SKM-1 (cell line): ENCODE data around the gene ADGRV1.
"Not testable (repeated sequence)": the region's sequence is repeated elsewhere in the genome, so short reads cannot be mapped to it uniquely, and the experiment has no call there.

Source experiments
- DNase-seq: peaks from one replicate; lab custom pipeline; 2025; ENCODE audit not compliant: unreplicated experiment; lab: John Stamatoyannopoulos, UW

The ADGRV1 gene

DNA sequence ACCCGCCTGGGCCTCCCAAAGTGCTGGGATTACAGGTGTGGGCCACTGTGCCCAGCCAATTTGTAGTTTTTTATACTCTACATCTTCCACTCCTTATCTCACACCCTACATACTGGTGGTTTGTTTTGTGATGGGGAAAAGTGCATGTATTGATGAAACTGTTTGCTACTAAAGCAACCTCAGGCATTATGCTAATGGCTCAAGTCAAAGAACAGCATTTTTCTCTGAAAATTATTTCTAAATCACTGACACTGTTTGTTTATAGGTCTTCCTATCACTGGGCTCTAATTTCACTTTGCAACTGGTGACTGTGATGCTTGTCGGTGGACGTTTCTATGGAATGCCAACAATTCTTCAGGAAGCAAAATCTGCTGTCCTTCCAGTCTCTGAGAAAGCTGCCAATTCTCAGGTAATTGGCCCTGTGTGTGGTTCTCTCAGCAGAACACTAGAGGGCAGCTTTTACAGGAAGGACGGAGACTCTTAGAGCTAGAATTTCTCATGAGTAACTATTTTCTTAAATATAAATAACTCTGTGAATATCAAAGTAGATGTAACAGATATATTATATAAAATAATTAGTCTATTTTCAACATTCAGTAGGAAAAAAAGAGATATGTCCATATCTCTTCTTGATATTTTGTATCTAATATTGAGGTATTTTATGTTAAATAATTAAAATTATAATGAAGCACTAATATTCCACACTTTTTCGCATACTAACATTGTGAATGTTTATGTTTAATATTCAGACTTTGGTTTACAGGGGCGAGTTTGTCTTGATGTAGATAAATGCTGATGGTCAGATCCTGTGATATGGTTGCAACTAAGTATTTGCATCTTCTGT lies 244.1 kb downstream of the ADGRV1 start:
- no peak for DNase-seq

- no peak for DNase-seq
These were observed 244.8 kb downstream of the ADGRV1 start for GRCh38 chr5:90803381-90803780.

DNA sequence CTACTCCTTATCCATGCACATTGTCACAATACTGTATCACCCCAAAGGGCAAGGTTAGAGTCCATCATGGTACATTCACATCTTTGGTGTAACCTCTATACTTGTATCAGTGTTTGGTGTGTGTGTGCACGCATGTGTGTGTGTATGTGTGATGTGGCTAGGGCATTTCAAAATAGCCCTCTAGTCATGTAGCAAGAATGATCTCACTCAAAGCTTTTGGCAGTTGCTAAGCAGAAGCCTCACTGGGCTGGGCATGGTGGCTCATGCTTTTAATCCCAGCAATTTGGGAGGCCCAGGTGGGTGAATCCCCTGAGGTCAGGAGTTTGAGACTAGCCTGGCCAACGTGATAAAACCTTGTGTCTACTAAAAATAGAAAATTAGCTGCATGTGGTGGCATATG lies 245.3 kb downstream of the ADGRV1 start:
- no peak for DNase-seq

DNA sequence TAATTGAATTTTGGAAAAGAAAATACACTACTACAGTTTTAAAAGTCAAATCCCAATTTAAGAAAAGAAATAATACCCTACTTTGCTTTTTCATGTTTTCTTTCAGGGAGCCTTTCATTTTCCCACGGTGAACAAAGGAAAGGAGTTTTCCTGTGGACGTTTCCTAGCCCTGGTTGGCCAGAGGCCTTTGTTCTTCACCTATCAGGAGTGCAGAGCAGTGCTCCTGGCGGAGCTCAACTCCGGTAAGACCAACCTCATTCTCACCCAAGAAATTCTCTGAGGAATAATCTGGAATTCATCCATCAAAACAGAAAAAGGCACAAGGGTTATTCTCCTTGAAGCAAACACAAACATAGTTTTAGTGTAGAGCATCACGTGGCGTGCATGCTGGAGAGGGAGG lies 248.9 kb downstream of the ADGRV1 start:
- DNase-seq: no peak

DNA sequence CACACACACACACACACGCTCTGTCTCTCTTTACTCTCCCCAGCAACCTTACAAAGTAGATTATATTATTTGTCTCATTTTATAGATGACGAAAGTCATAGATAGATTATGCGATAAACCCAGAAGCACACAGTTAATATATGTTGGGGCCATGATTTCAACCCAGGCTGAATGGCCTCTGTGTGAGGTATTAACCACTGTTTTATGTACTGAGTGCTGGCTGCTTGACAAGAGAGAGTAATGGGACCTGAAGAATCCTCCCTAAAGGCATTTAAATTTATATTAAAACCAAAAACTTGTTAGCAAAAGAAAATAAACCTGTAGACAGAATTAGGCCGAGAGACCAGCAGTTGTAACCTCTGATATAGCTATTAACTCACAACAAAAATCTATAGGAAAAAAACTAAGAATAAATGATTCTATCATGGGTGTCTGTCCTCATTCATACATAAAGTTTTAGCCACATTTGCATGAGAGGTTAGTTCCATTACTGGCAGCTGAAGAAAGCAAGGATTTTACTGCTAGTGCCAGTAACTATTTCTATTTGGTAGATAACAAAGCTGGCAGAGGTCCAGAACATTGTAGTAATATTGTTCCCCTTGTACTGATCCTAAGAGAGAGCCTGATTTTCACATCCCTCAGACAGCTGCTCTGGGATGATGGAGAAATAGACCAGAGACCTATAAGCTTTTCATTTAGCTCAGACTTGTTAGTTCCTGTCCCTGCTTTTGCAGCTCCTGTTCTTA lies 250.9 kb downstream of the ADGRV1 start:
- no peak for DNase-seq

DNA sequence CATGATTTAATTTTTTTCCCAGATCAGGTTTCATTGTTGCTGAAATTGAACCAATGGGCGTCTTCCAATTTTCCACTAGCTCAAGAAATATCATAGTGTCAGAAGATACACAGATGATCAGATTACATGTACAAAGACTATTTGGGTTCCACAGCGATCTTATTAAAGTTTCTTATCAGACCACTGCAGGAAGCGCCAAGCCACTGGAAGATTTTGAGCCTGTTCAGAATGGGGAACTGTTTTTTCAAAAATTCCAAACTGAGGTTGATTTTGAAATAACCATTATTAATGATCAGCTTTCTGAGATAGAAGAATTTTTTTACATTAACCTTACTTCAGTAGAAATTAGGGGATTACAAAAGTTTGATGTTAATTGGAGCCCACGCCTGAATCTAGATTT lies 251.6 kb downstream of the ADGRV1 start:
- DNase-seq: no peak

GRCh38 chr5:90813392-90813791 lies 254.8 kb downstream of the ADGRV1 start:
- DNase-seq: no peak

- DNase-seq: not testable (repeated sequence)
These were observed 263.5 kb downstream of the ADGRV1 start for GRCh38 chr5:90822062-90822461.

DNA sequence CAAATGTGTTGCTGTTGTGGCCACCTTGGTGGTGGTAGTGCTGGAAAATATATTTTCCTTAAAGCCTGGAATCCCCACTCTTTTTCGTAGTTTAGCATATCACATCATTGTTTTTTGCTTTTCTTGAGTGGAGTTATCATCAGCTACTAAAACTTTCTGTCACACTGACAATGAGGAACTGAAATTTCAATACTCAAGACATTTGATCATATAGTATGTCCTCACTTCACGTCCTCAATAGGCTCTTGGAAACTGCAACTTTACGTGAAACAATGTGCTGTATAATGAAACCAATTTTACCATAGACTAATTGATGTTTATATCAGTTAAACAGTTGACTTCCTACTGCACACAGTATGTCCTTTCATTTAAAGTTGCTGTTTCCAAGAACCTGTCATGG lies 265.8 kb downstream of the ADGRV1 start:
- no peak for DNase-seq

DNA sequence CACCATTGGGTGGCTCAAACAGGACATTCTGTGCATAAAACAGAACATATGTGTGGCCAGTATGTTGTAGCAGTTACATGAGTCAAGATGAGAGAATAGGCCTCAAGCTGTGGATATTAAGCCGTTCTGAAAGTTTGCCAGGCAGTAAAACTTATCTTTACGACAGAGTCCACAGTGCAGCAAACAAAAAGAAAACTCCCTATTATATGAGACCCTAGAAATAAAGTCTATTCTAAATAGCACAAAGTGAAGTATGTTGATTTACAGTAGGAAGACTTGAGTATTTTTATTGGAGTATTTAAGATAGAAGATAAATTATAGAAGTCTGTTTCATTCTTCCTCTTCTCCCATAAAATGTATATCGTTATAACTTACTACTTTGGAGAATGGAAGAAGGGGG lies 271.5 kb downstream of the ADGRV1 start:
- no peak for DNase-seq

DNA sequence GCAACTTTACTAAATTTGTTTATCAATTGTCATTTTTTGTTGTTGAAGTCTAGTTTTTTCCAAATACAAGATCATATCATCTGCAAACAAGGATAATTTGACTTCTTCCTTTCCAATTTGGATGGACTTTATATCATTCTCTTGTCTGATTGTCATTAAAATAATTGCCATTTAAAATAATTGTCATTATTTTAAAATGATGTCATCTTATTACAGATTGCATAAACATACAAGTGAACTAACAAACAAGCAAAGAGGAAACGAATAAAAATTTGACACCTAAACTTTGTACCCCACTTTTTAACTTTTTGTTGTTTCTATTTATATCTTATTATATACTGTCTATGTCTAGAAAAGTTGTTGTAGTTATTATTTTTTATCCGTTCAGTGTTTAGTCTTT lies 275.2 kb downstream of the ADGRV1 start:
- DNase-seq: no peak

DNA sequence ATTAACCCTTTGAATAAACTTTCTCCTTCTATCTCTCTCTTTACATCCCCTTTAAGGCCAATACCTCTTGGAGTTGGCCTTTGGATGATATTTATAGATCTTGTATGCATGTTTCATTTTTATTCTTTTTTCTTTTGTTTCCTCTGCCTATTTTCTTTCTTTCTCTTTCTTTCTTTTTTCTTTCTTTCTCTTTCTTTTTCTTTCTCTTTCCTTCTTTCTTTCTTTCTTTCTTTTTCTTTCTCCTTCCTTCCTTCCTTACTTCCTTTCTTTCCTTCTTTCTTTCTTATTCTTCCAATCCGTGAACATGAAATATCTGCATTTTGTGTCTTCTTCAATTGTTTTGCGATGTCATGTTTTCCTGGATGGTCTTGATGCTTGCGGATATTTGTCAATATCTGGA lies 276.1 kb downstream of the ADGRV1 start:
- no peak for DNase-seq

DNA sequence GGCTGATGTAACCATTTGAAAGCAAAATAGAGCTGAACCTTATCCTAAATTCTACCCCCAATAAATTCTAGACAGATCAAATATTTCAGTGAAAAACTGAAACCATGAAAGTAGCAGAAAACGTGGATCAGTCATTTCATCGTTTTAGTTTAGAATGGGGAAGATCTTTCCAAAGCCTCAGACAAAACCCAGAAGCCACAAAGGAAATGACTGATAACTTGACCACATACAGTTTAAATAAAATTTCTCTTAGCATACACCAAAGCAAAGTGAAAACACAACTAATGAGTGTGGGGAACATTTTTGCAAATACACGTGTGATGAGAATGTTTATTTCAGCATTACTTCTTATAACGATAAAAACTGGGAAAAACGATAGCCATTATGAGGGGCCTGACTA lies 284.8 kb downstream of the ADGRV1 start:
- DNase-seq: no peak

GRCh38 chr5:90844931-90845330 lies 286.3 kb downstream of the ADGRV1 start:
- no peak for DNase-seq

DNA sequence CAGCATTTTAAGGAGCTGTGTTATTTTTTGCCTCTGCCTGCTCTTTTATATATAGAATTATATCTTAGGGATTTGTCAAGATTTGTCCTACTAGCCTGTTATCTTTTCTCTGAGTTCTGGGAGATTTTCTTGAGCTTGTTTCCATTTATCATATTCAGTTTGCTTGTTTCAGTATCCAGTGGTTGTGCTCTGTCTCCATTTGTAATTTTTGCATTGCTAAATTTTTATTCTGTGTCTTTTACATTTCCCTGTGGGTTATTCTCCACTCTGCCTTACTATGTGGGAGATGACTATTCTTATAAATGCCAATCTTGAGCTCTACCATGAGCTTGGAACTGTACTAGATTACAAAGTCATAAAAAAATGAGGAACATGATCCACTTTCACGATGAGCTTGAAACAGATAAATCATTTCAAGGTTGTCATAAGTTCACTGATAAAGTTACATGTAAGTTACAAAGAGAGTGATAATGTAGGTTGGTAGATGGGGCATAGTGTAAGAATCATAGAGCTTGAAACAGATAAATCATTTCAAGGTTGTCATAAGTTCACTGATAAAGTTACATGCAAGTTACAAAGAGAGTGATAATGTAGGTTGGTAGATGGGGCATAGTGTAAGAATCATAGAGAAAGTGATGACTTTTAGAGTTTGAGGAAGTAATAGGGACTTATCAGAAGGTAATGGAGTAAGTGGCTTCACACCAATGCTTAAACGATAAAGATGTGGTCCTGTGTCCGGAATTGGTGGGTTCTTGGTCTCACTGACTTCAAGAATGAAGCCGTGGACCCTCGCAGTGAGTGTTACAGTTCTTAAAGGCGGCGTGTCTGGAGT lies 287.3 kb downstream of the ADGRV1 start:
- no peak for DNase-seq

DNA sequence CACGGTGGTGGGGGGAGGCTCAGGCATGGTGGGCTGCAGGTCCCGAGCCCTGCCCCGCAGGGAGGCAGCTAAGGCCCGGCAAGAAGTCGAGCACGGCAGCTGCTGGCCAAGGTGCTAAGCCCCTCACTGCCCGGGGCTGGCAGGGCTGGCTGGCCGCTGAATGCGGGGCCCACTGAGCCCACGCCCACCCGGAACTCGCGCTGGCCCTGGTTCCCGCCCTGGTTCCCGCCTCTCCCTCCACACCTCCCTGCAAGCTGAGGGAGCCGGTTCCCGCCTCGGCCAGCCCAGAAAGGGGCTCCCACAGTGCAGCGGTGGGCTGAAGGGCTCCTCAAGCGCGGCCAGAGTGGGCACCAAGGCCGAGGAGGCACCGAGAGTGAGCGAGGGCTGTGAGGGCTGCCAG lies 289.0 kb downstream of the ADGRV1 start:
- DNase-seq: not testable (repeated sequence)

DNA sequence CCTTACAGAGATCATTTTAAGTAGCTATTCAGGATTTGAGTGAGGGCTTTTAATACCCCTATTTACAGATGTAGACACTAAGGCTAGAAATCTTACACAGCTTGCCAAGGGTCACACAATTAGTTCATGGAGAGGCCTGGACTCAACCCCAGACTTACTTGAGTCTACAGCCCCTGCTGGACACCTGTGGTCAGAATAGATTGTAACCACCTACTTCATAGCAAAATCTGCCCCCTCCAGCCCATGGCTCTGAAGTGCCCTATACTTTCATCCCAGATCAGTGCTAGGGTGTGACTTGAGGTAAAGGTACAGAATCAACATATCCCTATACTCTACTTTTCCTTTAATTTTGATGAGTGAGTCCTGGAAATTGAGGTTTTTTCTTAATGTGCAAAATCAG lies 291.3 kb downstream of the ADGRV1 start:
- no peak for DNase-seq

GRCh38 chr5:90852531-90852930 lies 293.9 kb downstream of the ADGRV1 start:
- no peak for DNase-seq

- DNase-seq: no peak
These were observed 295.2 kb downstream of the ADGRV1 start for GRCh38 chr5:90853750-90854149.

DNA sequence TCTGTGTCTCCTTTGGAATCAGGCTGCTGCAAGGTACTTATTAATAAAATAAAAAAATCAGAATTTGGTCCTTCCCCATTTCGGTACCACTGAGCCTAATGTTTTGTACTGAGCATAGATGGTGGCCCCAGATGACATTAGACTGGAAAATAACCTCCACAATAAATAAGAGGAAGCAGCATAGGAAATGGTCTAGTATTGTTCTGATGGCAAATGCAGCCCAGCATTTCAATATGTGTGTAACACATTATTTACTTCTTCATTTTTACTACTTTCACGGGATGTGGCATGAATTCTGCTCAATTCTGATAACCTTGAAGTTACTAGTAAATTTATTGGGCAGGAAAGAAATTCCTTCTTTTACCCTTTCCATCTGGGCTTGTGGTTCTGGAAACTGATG lies 295.6 kb downstream of the ADGRV1 start:
- no peak for DNase-seq

- no peak for DNase-seq
These were observed 296.9 kb downstream of the ADGRV1 start for GRCh38 chr5:90855296-90856010.
